ENCODE results near the gene BTG4. TPM values are rescaled to one million over a fixed set of nuclear protein-coding genes. Genes with fewer than 3 reads are reported as not detected.

BTG4 gene
- total RNA-seq, 1 donor from 2014 or later: not detected

- no peak for ATAC-seq
- DNase-seq (ENCODE audit: low spot score): no peak
These were observed 11.7 kb downstream of the BTG4 start for GRCh38 chr11:111500481-111500880.

GRCh38 chr11:111499483-111499882 lies 12.7 kb downstream of the BTG4 start:
- no peak for DNase-seq (ENCODE audit: low spot score)
- no peak for ATAC-seq

- DNase-seq (ENCODE audit: low spot score) (no peak), ATAC-seq (no peak)
These were observed 18.1 kb downstream of the BTG4 start for GRCh38 chr11:111494040-111494439.

DNA sequence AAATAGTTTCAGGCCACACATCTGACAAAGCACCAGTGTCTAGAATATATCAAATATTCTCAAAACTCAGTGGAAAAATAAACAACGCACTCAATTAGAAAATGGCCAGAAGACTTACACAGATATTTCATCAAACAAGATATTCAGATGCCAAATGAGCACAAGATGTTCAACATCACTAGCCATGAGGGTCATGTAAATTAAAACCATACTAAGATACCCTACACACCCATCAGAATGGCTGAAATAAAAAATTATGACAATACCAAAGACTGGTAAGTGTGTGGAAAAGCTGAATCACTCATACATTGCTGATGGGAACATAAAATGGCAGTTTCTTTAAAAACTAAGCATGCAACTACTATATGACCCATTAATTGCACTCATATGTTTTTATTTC lies 21.7 kb downstream of the BTG4 start:
- ATAC-seq (no peak), DNase-seq (ENCODE audit: low spot score) (no peak)

- ATAC-seq: no peak
These were observed 28.8 kb downstream of the BTG4 start for GRCh38 chr11:111483431-111483830.

GRCh38 chr11:111479666-111480065 lies 32.5 kb downstream of the BTG4 start:
- no peak for DNase-seq (ENCODE audit: low spot score)
- ATAC-seq: no peak

More at GRCh38 chr11:111483431-111483830, 28.8 kb downstream of the BTG4 start:
- no peak for DNase-seq (ENCODE audit: low spot score)

- no peak for DNase-seq (ENCODE audit: low spot score)
- no peak for ATAC-seq
These were observed 34.3 kb downstream of the BTG4 start for GRCh38 chr11:111477898-111478297.

- no peak for DNase-seq (ENCODE audit: low spot score)
- no peak for ATAC-seq
These were observed 35.2 kb downstream of the BTG4 start for GRCh38 chr11:111476956-111477355.

DNA sequence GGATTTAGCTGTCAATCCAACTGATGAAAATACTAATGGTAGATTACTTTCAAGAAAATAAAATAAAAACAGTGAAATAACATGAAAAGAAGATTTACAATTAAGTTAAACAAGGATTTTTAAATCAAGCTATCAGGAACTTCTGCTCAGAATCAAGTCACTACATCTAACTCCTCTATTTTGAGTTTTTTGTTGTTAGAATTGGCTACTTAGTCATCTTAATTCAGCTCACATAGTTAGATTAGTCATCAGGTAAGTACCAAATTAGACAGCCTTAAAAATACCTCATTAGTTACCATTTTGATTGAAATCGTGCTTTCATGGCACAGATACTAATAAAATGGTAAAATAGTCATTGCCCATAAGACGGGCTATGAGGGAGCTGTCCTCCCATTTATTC lies 35.8 kb downstream of the BTG4 start:
- DNase-seq (ENCODE audit: low spot score) (no peak), ATAC-seq (no peak)

GRCh38 chr11:111474432-111474831 lies 37.8 kb downstream of the BTG4 start:
- ATAC-seq (no peak), DNase-seq (ENCODE audit: low spot score) (no peak)

DNA sequence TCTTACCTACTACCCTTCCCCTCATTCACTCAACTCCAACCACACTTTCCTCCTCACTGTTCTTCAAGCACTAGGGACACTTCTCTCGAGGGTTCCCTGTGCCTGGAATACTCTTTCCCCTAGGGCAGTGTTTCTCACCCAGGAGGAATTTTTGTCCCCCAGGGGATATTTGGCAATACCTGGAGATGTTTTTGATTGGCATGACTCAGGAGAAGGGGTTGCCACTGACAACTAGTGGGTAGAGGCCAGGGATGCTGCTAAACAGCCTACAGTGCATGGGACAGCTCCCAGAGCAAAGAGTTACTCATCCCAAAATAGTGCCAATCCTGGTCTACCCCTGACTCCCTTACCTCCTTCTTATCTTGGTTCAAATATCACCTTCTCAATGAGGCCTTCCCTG lies 40.0 kb downstream of the BTG4 start:
- no peak for DNase-seq (ENCODE audit: low spot score)
- ATAC-seq: no peak

GRCh38 chr11:111469200-111469599 lies 43.0 kb downstream of the BTG4 start:
- no peak for DNase-seq (ENCODE audit: low spot score)
- ATAC-seq: no peak

DNA sequence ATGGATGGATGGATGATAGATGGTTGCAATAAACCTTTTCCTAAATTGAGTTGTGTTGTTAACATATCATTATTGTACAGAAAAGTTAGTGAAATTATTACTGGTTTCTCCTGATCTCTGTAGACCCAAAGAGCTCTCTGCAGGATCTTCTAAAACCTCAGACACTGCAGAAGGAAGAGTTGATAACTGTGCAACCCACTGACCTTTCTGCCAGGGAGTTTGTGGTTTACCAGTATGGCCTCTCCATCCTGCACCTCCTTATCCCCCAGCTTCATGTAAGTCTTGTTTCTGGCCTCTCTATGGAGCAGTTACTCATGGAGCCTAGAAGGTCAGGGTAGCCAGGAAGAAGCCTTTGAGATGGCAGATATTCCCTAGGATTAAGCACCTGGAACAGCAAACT lies 45.6 kb downstream of the BTG4 start:
- no peak for ATAC-seq
- DNase-seq (ENCODE audit: low spot score): no peak

DNA sequence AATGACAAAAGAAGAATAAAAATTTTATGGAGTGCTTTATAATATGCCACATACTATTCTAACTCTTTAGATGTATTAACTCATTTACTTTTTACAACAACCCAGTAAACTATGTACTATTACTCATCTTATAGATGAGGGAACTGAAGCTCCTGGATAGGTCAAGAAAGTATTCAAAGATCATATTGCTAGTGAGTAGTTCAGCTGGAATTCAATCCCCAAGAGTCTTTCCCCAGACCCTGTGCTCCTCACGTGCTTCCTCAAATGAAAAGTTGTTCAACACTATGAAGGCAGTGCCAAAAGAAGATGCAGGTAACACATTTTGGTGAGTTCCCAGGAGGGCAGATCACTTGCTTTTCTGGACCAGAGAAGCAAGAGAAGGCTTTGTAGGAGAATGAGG lies 46.8 kb downstream of the BTG4 start:
- DNase-seq (ENCODE audit: low spot score) (no peak), ATAC-seq (no peak)

GRCh38 chr11:111463276-111463675 lies 48.9 kb downstream of the BTG4 start:
- DNase-seq (ENCODE audit: low spot score) (no peak), ATAC-seq (no peak)

DNA sequence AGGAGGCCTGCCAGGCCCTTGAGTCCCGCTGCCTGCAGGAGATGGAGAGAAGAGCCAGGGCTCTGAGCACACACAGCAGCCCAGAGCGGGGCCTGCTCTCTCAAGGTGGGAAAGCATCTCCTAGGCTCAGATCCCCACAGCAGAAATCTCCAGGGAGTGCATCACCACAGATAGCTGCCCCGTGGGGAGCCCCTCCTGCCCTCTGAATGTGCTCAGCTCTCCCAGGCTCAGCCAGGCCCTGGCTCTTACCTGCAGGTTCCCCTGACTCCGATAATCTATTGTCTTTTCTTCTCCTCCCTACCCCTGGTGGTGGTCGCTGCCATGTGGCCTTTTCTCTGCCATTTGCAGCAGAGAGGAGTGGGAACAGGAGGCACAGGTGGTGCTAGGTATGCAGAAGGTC lies 49.9 kb downstream of the BTG4 start:
- ATAC-seq: no peak
- DNase-seq (ENCODE audit: low spot score): no peak

DNA sequence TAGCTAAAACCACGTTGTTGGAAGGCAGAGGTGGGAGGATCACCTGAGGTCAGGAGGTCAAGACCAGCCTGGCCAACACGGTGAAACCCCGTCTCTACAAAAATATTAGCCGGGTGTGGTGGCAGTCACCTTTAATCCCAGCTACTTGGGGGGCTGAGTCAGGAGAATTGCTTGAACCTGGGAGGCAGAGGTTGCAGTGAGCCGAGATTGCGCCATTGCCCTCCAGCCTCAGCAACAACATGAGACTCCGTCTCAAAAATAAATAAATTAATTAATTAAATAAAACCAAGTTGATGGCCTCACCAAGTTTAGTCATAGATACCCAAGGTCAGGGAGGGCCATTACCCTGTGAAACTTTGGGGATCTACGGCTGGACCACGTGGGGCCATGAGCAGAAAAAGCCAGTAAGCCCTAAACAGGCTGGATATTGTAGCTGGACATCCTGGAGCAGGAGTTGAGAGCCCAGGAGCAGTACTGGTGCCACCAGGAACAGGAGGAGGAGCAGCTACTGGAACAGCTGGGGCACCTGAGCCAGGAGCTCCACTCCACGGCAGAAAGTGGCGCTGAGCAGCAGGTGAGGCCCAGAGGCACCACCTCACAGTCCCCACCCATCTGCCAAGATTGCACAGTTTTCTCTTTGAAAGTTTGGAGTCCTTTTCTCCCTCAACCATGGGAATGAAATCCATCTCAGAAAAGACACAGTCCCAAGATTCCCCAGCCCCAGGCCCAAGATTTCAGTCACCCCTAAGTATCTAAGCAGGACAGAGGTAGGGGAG lies 50.5 kb downstream of the BTG4 start:
- ATAC-seq: no peak
- DNase-seq (ENCODE audit: low spot score): no peak

GRCh38 chr11:111460856-111461255 lies 51.3 kb downstream of the BTG4 start:
- ATAC-seq: no peak
- no peak for DNase-seq (ENCODE audit: low spot score)

- no peak for ATAC-seq
- no peak for DNase-seq (ENCODE audit: low spot score)
These were observed 51.8 kb downstream of the BTG4 start for GRCh38 chr11:111460340-111460739.

DNA sequence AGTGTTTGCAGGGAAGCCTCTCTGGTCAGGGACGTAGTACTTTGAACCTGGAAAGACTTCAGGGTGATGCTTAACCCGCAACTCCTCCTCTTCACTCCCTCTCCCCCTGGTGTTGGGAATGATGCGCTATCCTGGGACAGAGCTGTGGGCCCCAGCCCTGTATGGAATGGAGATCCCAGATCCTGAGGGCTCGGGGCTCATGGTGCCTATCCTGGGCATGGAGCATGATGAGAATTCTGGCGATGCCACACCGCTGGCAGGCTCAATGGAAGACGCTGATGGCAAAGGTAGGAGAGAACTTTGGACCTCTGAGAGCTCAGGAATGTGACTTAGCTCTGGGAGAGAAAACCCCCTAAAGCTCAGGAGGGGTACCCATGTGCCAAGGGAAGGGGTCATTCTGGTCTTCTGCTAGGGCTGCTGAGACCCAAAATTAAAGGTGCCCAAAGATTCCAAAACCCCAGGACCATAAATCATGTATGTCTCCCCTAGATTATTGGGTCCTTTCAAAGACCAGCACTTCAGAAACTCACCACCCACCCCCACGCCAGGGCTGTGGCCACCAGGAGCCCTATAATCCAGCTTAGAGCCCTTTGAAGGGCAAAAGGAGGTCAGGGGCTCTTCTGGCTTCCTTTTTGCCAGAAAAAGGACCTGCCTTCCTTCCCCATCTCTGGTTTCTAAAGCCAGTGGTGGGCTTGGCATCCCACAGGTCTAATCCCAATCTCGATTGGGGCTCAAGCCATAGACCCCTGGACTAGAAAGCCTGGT lies 52.5 kb downstream of the BTG4 start:
- DNase-seq (ENCODE audit: low spot score) (no peak), ATAC-seq (no peak)

DNA sequence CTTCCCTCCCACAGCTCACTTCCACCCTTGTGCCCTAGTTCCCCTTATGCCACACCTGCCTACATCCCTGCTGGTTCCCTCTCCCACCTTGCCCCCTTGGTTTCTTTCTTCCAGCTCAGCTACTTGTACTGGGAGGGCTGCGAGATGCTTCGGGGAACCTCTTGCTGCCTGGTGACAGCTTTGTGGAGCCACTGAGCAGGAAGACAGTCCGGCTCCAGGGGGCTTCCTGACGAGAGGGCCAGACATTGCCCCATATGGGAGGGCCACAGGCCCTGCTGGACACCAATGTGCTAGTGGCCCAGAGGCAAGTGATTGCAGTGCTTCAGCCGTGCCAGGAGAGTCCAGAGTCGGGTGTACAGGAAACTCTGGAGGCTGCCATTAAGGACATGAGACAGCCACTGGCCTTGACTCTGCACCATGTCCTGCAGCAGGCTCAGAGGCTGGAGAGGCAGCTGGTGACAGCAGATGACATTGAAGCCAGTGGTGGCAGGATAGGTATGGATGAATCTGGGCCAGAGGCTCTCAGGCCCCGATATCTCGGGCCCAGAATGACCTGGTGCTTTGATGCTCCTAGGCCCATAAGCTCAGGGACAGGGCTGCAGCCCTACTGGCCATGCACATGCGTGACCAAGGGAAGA lies 54.3 kb downstream of the BTG4 start:
- no peak for ATAC-seq
- DNase-seq (ENCODE audit: low spot score): no peak

Data from left lobe of liver (tissue), 2 donors.